NCI-H128 (cell line): ENCODE measurements around the gene DNAJC15.
"Not testable (repeated sequence)": the region's sequence is repeated elsewhere in the genome, so short reads cannot be mapped to it uniquely, and the experiment has no call there.

ENCODE experiments used
- DNase-seq: peaks from one replicate; lab custom pipeline; 2025; ENCODE audit not compliant: unreplicated experiment; lab: John Stamatoyannopoulos, UW

Gene DNAJC15

DNA sequence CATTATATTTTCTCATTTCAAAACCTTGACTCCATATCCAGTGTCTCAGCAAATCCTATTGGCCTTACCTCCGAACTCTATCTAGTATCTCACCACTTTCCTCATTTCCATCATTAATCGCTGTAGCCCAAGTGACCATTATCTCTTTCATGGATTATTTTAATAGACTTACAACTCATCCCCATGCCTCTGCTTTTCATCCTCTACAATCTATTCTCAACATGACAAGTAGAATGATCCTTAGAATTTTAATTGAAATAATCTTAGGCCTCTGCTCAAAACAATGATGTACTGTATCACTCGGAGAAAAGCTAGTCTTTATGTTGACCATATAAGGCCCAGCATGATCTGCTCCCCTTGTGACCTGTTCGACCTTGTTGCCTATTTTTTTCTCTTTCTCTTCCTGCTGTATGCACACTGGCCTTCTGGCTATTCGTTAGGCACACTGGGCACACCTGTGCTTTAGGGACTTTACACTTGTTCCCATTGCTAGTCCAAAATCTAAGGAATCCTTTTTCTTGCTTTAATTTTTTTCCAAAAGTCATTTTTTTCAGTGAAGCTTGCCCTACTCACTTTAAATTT lies 21.4 kb downstream of the DNAJC15 start:
- no peak for DNase-seq

DNA sequence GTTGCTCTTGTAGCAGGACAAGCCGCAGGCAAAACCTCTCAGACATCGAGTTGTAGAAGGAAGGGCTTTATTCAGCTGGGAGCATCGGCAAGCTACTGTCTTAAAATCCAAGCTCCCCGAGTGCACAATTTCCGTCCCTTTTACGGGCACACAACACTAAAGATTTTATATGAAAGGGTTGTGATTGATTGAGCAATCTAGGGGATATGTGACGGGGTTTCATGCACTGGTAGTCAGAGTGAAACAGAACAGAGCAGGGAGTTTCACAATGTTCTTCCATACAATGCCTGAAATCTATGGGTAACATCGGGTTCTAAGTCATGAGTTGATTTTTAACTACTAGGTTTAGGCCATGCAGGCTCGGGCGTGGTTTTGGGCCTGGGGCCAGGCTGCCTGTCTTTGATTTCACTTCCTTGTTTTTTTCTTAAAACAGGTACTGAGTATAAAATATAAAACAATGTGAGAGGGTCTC lies 22.0 kb downstream of the DNAJC15 start:
- DNase-seq, result not testable (repeated sequence)

DNA sequence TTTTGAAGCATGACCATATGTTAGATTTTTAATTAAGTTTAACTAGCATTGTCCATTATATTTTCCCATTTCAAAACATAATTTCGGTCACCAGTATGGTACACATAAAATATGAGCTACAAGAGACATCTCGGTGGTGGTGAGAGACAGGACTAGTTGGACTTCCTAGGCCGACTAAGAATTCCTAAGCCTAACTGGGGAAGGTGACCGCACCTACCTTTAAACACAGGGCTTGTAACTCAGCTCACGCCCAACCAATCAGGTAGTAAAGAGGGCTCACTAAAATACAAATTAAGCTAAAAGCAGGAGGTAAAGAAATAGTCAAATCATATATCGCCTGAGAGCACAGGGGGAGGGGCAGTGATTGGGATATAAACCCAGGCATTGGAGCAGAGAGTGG lies 22.9 kb downstream of the DNAJC15 start:
- DNase-seq, result no peak

DNA sequence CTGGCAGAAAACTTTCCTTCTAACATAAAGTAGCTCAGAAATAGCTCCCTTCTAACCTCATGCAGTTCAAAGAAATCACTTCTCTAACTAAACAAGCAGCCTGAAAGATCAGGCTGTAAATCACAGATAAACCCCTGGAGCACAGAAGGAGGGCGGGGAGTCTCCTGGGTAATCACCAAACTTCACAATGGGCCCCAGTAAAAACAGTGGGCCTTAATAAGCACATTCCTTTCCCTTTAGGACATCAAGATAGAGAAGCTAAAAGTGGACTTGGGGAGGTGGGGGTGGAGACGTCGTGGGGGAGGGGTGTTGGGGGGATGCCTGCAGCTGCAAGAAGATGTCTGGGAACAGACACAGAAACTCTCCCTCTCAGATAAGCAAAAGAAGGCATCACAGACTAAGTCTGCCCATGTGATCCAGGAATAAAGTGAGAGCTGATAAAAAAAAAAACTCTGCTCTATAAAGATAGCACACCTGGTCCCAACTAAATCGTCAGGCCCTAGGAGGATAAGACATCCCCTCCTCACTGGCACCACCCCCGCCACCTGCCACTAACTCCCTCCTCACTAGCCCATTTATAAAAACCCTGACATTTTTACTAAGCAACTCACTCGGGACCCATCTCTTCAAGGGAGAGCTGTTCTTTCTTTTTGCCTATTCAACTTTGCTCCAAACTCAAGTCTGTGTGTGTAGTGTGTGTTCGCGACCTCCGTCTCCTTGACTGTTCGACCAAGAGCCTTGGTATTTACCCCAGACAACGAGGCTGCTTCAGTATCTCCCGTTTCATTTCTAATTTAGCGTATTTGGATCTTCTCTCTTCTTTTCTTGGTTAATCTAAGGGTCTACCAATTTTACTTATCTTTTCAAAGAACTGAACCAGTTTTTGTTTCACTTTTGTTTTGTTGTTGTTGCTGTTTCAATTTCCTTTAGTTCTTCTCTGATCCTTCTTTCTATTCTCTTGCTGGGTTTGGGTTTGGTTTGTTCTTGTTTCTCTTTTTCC lies 31.7 kb downstream of the DNAJC15 start:
- no peak for DNase-seq

DNA sequence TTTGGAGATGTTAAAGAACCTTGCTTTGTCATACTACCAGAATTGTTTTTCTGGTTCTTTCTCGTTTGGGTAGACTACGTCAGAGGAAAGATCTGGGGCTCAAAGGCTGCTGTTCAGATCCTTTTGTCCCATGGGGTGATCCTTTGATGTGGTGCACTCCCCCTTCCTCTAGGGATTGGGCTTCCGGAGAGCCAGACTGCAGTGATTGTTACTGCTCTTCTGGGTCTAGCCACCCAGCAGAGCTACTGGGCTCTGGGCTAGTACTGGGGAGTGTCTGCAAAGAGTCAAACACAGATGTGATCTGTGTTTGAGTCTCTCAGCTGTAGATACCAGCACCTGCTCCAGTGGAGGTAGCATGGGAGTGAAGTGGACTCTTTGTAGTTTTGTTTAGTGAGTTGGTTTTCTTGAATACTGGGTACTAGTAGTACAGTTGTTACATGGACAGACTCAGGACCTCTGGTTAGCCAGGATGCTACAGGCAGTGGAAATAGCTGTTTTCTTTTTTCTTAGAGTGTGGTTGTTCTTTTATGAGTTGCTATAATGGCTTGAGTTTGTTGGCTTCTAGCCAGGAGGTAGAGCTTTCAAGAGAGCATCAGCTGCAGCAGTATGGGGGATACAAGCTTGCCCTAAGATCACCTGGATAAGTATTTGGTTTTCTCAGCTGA lies 34.4 kb downstream of the DNAJC15 start:
- no peak for DNase-seq

DNA sequence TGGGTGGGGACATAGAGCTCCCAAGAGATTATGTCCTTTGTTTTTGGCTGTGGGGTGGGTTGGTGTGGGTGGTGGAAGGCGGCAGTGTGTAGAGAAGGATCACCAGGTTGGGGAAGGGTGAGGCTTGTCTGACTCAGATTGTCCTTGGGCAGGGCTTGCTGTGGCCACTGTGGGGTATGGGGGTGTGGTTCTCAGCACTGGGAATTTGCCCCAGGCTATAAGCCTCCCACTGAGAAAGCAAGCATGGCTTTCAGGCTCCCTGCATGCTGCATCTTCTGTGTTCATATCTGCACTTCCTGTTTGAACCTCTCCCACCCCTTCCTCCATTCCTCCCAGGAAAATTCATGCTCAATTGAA lies 34.9 kb downstream of the DNAJC15 start:
- DNase-seq, result no peak

DNA sequence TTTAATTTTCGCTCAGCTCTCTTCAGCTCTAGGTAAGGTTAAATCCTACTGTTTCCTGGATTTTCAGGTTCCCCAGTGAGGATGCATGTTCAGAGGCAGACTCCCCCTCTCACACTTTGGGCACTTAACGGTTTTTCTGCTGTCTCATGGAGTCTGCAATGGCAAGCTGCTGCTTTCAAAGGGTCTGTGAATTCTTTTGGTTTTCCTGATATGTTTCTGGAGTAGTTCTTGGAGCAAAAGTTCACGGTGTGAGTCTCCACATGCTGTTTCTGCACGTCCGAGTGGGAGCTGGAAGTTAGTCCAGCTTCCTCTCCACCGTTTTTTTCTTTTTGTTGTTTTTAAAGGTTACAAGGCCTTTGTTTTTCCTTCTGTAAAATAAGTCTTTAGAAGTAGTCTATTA lies 35.4 kb downstream of the DNAJC15 start:
- no peak for DNase-seq

DNA sequence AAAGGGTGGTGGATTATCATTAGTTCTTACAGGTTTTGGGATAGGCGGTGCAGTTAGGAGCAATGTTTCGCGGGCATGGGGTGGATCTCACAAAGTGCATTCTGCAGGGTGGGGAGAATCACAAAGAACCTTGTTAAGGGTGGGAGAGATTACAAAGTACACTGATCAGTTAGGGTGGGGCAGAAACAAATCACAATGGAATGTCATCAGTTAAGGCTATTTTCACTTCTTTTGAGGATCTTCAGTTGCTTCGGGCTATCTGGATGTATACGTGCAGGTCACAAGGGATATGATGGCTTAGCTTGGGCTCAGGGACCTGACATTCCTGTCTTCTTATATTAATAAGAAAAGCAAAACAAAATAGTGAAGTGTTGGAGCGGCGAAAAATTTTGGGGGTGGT lies 36.4 kb downstream of the DNAJC15 start:
- DNase-seq, result not testable (repeated sequence)

DNA sequence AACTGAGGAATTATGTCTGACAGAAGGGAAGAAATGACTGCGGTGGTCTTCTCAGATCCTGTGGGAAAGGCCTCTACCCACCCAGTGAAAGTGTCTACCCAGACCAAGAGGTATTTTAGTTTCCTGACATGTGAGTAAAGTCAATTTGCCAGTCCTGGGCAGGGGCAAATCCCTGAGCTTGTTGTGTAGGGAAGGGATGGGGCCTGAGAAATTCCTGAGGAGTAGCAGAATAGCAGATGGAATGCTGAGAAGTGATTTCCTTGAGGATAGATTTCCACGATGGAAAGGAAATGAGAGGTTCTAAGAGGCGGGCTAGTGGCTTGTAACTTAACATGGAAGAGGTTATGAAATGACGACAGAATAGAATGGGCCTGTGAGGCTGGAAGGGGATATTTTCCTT lies 37.4 kb downstream of the DNAJC15 start:
- DNase-seq, result not testable (repeated sequence)

DNA sequence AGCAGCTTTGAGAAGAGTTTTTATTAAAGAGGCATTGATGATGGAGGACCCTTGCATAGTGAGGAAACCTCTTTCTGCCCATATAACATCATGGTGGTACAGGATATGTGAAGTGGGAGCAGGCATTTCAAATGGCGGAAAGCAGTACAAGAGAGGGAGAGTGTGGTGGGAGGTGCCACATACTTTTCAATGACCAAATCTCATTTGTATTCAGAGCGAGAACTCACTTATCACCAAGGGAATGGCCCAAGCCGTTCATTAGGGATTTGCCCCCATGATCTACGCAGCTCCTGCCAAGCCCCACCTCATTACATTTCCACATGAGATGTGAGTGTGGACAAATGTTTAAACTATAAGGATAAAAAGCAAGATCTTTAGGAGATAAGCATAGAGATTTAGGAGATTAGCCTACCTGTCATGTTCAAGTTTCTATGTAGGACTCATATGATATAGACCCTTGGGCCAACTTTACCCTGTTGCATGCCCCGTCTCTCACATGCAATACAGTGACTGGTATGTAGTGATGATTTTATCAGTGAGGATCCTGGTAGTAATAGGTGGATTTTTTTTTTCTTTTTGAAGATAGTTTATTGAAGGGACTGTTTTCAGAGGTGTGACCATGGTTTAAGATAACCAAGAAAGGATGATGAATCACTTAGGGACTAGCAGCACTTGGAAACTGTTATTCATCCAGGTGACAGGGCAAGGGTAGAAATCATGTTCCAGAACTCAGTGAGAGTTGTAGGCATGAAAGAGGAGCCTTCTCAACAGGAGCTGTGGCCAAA lies 38.3 kb downstream of the DNAJC15 start:
- DNase-seq, result no peak

DNA sequence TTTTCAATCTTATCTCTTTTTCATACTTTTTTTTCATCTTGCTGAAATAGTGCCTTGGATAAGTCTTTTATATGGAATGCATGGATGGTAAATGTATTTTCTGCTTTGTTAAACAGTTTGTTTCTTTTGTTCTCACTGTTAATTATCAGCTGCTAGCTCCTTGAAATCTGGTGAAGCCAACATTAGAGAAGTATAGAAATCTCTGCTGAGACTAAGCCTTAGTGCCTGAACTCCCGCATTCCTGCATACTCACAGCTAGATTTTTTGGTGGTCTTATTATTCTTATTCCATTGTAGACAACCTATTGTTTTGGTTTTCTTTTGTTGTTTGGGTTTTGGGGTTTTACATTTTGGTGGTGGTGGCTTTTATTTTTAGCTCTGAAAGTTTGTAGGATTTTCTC lies 48.4 kb downstream of the DNAJC15 start:
- no peak for DNase-seq

DNA sequence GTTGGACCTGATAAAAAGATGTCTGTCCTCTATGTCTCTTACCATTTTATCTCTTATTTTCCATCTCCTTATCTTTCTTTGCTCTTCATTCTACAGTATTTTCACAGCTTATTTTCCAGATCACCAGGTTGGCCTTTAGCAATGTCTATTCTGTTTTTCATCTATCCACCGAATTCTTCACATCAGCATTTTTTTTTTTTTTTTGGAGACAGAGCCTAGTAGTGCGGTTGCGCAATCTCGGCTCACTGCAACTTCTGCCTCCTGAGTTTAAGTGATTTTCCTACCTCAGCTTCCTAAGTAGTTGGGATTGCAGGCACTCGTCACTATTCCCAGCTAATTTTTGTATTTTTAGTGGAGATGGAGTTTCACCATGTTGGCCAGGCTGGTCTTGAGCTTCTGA lies 49.0 kb downstream of the DNAJC15 start:
- no peak for DNase-seq

DNA sequence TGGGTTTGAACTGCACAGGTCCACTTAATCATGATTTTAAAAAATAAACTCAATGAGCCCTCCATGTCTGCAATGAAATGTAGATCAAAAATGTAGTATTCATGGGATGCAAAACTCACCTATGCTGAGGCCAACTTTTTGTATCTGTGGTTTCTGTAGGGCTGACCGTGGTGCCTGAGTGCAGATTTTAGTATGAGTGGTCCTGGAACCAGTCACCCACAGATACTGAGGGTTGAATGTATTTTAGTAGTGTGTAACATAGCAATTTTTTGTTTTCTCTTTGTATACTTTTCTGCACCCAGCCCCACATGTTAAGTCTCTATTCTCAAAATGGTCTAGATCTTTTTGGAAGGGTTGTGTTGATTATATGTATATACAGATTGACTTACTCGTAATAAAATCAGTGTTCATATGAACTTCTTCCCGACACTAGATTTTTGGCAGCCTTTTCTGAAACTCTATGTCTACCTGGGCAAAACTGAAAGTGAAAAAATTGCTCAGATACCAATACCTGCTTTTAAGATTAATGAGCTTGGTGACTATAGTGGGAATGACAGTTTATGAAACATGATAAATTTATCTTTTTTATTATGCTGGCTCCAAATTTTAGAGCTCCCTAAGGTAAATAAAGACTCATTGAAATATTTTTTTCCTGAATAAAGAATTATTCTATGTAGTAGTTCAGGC lies 51.6 kb downstream of the DNAJC15 start:
- no peak for DNase-seq

DNA sequence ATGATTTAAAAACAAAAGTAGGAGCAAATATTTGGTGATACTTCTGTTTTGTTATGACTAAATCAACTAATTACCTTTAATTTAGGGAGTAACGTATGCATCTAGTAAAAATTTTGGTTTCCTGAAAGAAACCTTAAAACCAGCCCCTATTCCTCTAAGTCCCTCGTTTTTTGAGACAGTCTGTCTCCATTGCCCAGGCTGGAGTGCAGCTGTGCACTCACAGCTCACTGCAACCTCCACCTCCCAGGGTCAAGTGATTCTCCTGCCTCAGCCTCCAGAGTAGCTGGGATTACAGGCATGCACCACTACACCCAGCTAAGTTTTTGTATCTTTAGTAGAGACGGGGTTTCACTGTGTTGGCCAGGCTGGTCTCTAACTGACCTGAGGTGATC lies 52.1 kb downstream of the DNAJC15 start:
- not testable (repeated sequence) for DNase-seq

DNA sequence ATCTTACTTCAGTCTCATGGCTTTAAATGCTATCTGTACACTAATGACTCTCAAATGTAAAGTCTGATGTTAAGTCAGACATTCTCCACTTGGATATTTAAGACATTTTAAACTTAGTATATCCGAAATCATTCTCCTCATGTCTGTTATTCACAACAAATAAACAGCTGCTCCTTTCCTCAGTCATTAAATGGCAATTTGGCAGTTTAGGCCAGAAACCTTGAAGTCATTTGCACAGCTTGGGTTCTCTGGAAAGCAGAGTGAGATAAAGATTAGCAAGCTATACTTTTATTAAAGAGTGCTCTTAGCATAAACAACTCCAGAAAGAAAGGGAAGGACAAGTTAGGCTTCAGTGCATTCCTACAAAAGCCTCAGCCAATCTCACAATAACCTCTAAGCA lies 53.7 kb downstream of the DNAJC15 start:
- no peak for DNase-seq

DNA sequence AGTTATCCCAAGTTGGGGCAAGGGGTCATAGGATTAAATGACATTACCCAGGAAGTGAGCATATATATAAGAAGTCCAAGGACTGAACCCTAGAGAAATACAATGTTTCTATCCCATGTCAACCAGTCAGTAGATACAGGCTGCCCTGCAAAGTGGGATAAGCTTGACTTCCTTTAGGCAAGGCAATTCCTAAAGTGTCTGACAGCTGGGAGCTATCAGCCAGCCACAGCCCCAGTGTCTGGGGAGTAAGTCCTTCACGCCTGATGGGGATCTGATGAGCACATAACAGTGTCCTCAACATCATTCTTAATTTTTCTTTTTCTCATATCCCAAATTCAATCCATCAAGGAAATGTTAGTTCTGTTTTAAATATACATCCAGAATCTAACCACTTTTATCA lies 54.1 kb downstream of the DNAJC15 start:
- DNase-seq, result no peak

DNA sequence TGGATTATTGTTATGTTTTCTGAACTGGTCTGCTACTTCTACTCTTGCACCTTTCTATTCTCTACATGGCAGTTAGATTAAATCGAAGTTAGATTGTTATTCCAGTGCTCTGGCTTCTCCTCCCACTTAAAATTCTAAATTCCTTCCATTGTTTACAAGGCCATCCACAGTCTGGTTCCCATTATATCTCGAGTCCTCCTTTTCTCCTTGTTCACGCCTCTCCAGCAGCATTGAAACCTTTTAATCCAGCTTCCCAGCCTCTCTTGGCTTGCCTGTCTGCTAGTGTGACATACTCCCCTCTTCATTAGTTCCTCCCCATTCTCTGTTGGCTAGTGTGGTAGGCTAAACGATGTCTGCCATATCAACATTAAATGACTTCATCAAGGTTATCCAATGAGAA lies 54.5 kb downstream of the DNAJC15 start:
- no peak for DNase-seq

DNA sequence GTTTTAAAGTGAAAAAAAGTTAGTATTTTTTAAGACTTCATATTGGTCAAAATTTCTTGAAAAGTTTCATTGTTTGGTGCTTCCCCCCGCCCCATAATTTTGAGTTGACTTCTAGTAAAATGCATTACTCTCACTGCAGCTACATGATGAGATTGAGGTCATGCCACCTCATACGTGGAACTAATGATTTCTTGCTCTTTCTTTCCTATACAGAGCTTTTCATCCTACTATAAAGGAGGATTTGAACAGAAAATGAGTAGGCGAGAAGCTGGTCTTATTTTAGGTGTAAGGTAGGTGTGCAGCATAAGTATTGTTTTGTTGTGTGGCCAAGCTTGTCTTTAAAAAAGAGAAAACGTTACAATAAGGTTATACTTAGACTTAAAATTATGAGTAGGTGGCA lies 55.0 kb downstream of the DNAJC15 start:
- no peak for DNase-seq

DNA sequence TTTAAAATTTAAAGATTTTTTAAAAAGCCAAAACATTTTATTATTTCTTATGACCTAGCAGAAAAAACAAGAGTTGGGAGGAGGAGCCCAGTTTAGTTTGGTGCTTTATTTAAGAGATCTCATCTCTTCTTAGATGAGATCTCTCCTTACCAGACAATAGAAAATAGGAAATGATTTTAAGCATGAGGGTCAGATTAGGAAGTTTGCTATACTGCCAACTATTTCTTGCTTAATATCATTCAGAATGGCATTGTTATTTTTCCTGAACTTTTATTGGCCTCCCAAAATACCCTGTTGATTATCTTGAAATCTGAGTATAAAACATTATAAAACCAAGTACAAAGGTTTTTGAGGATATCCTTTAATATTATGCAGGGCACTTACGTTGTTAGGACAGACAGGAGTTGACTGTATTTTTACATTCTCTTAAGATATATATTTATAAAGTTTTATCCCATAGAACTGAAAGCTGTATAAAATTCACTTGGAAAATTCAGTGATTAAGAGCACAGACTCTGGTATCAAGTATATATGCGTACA lies 56.1 kb downstream of the DNAJC15 start:
- no peak for DNase-seq

DNA sequence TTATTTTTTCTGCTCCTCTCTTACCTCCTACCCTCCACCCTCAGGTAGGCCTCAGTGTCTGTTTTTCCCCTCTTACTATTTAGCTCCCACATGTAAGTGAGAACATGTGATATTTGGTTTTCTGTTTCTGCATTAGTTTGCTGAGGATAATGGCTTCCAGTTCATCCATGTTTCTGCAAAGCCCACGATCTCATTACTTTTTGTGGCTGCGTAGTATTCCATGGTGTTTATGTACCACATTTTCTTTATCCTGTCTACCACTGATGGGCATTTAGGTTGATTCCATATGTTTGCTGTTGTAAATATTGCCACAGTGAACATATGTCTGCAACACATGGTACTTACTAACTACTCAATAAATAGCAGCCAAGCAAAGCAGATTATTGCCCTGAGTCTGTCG lies 56.8 kb downstream of the DNAJC15 start:
- no peak for DNase-seq
